WTC11 (cell line): ENCODE results near the gene CTNNA1. TPM values are rescaled to one million over a fixed set of nuclear protein-coding genes. Genes with fewer than 3 reads are reported as not detected.

Experiments
- ATAC-seq: fragments of 200-7000 bp; cut with Tn5 transposase; 2 replicates; pipeline ENCODE4 v1.10.0; 2021; ENCODE audit warnings: mild to moderate bottlenecking, moderate library complexity
- CTCF ChIA-PET: fragments of 300-600 bp; sonication (Branson Sonifier 250); formaldehyde crosslinking; loops from one replicate; lab custom pipeline; 2021; ENCODE audit warnings: antibody characterized with exemption; lab: Charles Lee
- POLR2A ChIA-PET: fragments of 350-600 bp; sonication (Branson Sonifier 250); formaldehyde crosslinking; loops from one replicate; lab custom pipeline; 2021; ENCODE audit warnings: antibody characterized with exemption; lab: Charles Lee
- DNase-seq: peaks from one replicate; pipeline ENCODE4 v3.0.0; 2021; ENCODE audit warnings: low spot score
- H3K27ac Mint-ChIP-seq: 2 replicates; pipeline ENCODE4 v1.8.0; 2021; ENCODE audit warnings: mixed read lengths
- H3K27me3 Mint-ChIP-seq: 2 replicates; pipeline ENCODE4 v1.8.0; 2021; ENCODE audit warnings: low read depth, mild to moderate bottlenecking, moderate library complexity, mixed read lengths
- H3K36me3 Mint-ChIP-seq: 2 replicates; pipeline ENCODE4 v1.8.0; 2021; ENCODE audit warnings: mixed read lengths
- H3K4me1 Mint-ChIP-seq: 2 replicates; pipeline ENCODE4 v1.8.0; 2022; ENCODE audit warnings: mixed read lengths
- H3K4me3 Mint-ChIP-seq: 2 replicates; pipeline ENCODE4 v1.8.0; 2021; ENCODE audit warnings: mild to moderate bottlenecking, moderate library complexity, mixed read lengths
- H3K9me3 Mint-ChIP-seq: 2 replicates; pipeline ENCODE4 v1.8.0; 2021; ENCODE audit warnings: mixed read lengths
- CDX4 ChIP-seq: fragments of 250-450 bp; sonication (Bioruptor Pico); IDR thresholded peaks from 2 replicates; pipeline ENCODE4 v1.9.0; 2021; ENCODE audit warnings: moderate library complexity, mild to moderate bottlenecking, inconsistent platforms, borderline replicate concordance
- CREB1 ChIP-seq: sonication (generic); formaldehyde crosslinking; IDR thresholded peaks from 2 replicates; pipeline ENCODE4 v1.8.0; 2023; ENCODE audit warnings: mild to moderate bottlenecking, missing genetic modification reagents
- KAT7 ChIP-seq: sonication (generic); formaldehyde crosslinking; IDR thresholded peaks from 2 replicates; pipeline ENCODE4 v1.8.1; 2023; ENCODE audit warnings: missing genetic modification reagents, mild to moderate bottlenecking, borderline replicate concordance
- MXD4 ChIP-seq: fragments of 250-450 bp; sonication (Bioruptor Pico); IDR thresholded peaks from 2 replicates; pipeline ENCODE4 v1.8.0; 2021; ENCODE audit warnings: mild to moderate bottlenecking, moderate library complexity, borderline replicate concordance
- NR2C2 ChIP-seq: sonication (generic); formaldehyde crosslinking; IDR thresholded peaks from 2 replicates; pipeline ENCODE4 v1.8.0; 2022; ENCODE audit warnings: mild to moderate bottlenecking, missing genetic modification reagents
- OVOL2 ChIP-seq: fragments of 250-450 bp; sonication (Bioruptor Pico); IDR thresholded peaks from 2 replicates; pipeline ENCODE4 v1.9.0; 2021; ENCODE audit warnings: mild to moderate bottlenecking, borderline replicate concordance
- RELA ChIP-seq: sonication (generic); formaldehyde crosslinking; IDR thresholded peaks from 2 replicates; pipeline ENCODE4 v1.8.1; 2022; ENCODE audit warnings: missing genetic modification reagents, mild to moderate bottlenecking, borderline replicate concordance
- RORB ChIP-seq: fragments of 250-450 bp; sonication (Bioruptor Pico); IDR thresholded peaks from 2 replicates; pipeline ENCODE4 v1.9.0; 2021; ENCODE audit warnings: mild to moderate bottlenecking
- SMAD4 ChIP-seq: sonication (generic); formaldehyde crosslinking; IDR thresholded peaks from 2 replicates; pipeline ENCODE4 v1.8.0; 2022; ENCODE audit warnings: mild to moderate bottlenecking, missing genetic modification reagents
- SOX15 ChIP-seq: fragments of 250-450 bp; sonication (Bioruptor Pico); IDR thresholded peaks from 2 replicates; pipeline ENCODE4 v1.9.0; 2021; ENCODE audit warnings: mild to moderate bottlenecking
- TEAD1 ChIP-seq: sonication (generic); formaldehyde crosslinking; IDR thresholded peaks from 2 replicates; pipeline ENCODE4 v1.8.0; 2022; ENCODE audit warnings: mild to moderate bottlenecking, missing genetic modification reagents
- TEAD4 ChIP-seq: sonication (generic); formaldehyde crosslinking; IDR thresholded peaks from 2 replicates; pipeline ENCODE4 v1.8.0; 2022; ENCODE audit warnings: mild to moderate bottlenecking, missing genetic modification reagents
- USF1 ChIP-seq: sonication (generic); formaldehyde crosslinking; IDR thresholded peaks from 2 replicates; pipeline ENCODE4 v1.8.0; 2022; ENCODE audit warnings: mild to moderate bottlenecking, missing genetic modification reagents
- ZBTB43 ChIP-seq: sonication (generic); formaldehyde crosslinking; IDR thresholded peaks from 2 replicates; pipeline ENCODE4 v1.8.1; 2023; ENCODE audit warnings: mild to moderate bottlenecking, missing genetic modification reagents
- ZNF121 ChIP-seq: sonication (generic); formaldehyde crosslinking; IDR thresholded peaks from 2 replicates; pipeline ENCODE4 v1.8.0; 2023; ENCODE audit warnings: missing genetic modification reagents
- ZNF263 ChIP-seq: sonication (generic); formaldehyde crosslinking; IDR thresholded peaks from 2 replicates; pipeline ENCODE4 v1.8.1; 2022; ENCODE audit warnings: low read depth, mild to moderate bottlenecking, moderate library complexity, missing genetic modification reagents
- ZNF416 ChIP-seq: fragments of 250-450 bp; sonication (Bioruptor Pico); IDR thresholded peaks from 2 replicates; pipeline ENCODE4 v1.9.0; 2021; ENCODE audit warnings: mild to moderate bottlenecking, inconsistent platforms
- ZNF671 ChIP-seq: fragments of 250-450 bp; sonication (Bioruptor Pico); IDR thresholded peaks from 2 replicates; pipeline ENCODE4 v1.8.0; 2021; ENCODE audit warnings: mild to moderate bottlenecking
- total RNA-seq: library from RNA; stranded (reverse); gene quantifications from 3 replicates; pipeline ENCODE4 v1.2.3, GENCODE V29; 2021
- TF ChIP-seq, protein P1 (sequence below): fragments of 250-450 bp; sonication (Bioruptor Pico); IDR thresholded peaks from 2 replicates; pipeline ENCODE4 v2.1.2; 2022; ENCODE audit warnings: mild to moderate bottlenecking, moderate library complexity
- TF ChIP-seq, protein P2 (sequence below): sonication (generic); formaldehyde crosslinking; IDR thresholded peaks from 2 replicates; pipeline ENCODE4 v1.8.1; 2023; ENCODE audit warnings: mild to moderate bottlenecking, moderate library complexity, missing genetic modification reagents
- TF ChIP-seq, protein P3 (sequence below): sonication (generic); formaldehyde crosslinking; conservative IDR thresholded peaks from 2 replicates; pipeline ENCODE4 v1.8.1; 2022; ENCODE audit warnings: mild to moderate bottlenecking, missing genetic modification reagents

CTNNA1 gene
- total RNA-seq, 1 experiment from 2014 or later, result 309 TPM

DNA sequence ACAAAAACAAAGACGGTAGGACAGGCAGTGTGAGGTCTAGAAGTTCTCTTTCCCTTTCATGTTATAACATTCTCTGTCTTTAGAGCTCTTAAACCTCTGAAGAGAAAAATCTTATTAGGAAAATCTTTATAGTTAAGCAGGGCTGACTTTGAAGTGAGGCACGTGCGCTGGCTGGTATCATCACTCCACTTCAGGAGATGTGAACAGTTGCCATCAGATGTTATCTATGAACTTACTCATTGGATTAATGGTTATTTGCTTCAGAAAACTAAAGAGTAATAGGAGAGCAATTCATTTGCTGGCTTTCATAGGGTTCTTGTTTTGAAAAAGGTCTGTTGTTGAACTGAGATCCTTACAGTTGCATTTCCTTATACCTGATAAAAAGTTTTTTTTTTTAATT is 96.2 kb downstream of the CTNNA1 start:
- no peak overlapping the region for H3K4me3 Mint-ChIP-seq
- POLR2A ChIA-PET, result no interaction called here
- peaks cover 67% of the 10 kb centered on the region for H3K4me1 Mint-ChIP-seq
- no peaks in the 10 kb centered on the region for H3K27me3 Mint-ChIP-seq
- TF ChIP-seq ZBTB43 (CRISPR knock-in tag), result no peak
- TF ChIP-seq KAT7, result no peak
- no peak for TF ChIP-seq ZNF121 (CRISPR knock-in tag)
- no peak for TF ChIP-seq SMAD4 (CRISPR knock-in tag)
- no peak for TF ChIP-seq OVOL2 (CRISPR knock-in tag)
- TF ChIP-seq CDX4 (CRISPR knock-in tag), result no peak
- no peak for TF ChIP-seq ZNF263 (CRISPR knock-in tag)
- no peak for TF ChIP-seq RORB (CRISPR knock-in tag)
- TF ChIP-seq ZNF416, result no peak
- TF ChIP-seq, all 79 proteins: peak for 0
- CTCF ChIA-PET, result no interaction called here
- no peaks in the 10 kb centered on the region for H3K36me3 Mint-ChIP-seq
- H3K27ac Mint-ChIP-seq, result 0 out of 2 replicates have a peak overlapping the region, but pooled peaks have one; percentile 28
- no peaks in the 10 kb centered on the region for H3K9me3 Mint-ChIP-seq
- no peak for ATAC-seq
- no peak for DNase-seq

GRCh38 chr5:138849882-138850281 is 96.7 kb downstream of the CTNNA1 start:
- no peaks in the 10 kb centered on the region for H3K36me3 Mint-ChIP-seq
- H3K9me3 Mint-ChIP-seq, result no peaks in the 10 kb centered on the region
- H3K4me1 Mint-ChIP-seq, result peaks cover 67% of the 10 kb centered on the region
- no peak overlapping the region for H3K27ac Mint-ChIP-seq
- CTCF ChIA-PET, result no interaction called here
- POLR2A ChIA-PET, result no interaction called here
- no peak for TF ChIP-seq ZNF263 (CRISPR knock-in tag)
- no peak for TF ChIP-seq TEAD4 (CRISPR knock-in tag)
- no peak for TF ChIP-seq CREB1 (CRISPR knock-in tag)
- TF ChIP-seq, protein P1, sequence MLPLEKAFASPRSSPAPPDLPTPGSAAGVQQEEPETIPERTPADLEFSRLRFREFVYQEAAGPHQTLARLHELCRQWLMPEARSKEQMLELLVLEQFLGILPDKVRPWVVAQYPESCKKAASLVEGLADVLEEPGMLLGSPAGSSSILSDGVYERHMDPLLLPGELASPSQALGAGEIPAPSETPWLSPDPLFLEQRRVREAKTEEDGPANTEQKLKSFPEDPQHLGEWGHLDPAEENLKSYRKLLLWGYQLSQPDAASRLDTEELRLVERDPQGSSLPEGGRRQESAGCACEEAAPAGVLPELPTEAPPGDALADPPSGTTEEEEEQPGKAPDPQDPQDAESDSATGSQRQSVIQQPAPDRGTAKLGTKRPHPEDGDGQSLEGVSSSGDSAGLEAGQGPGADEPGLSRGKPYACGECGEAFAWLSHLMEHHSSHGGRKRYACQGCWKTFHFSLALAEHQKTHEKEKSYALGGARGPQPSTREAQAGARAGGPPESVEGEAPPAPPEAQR (CRISPR knock-in tag), result no peak
- TF ChIP-seq RELA (CRISPR knock-in tag), result no peak
- no peak for TF ChIP-seq NR2C2 (CRISPR knock-in tag)
- TF ChIP-seq, protein P2, sequence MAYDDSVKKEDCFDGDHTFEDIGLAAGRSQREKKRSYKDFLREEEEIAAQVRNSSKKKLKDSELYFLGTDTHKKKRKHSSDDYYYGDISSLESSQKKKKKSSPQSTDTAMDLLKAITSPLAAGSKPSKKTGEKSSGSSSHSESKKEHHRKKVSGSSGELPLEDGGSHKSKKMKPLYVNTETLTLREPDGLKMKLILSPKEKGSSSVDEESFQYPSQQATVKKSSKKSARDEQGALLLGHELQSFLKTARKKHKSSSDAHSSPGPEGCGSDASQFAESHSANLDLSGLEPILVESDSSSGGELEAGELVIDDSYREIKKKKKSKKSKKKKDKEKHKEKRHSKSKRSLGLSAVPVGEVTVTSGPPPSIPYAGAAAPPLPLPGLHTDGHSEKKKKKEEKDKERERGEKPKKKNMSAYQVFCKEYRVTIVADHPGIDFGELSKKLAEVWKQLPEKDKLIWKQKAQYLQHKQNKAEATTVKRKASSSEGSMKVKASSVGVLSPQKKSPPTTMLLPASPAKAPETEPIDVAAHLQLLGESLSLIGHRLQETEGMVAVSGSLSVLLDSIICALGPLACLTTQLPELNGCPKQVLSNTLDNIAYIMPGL, result no peak
- no peak for TF ChIP-seq SOX15
- no peak for TF ChIP-seq MXD4 (CRISPR knock-in tag)
- no peak for TF ChIP-seq TEAD1
- no peak for TF ChIP-seq USF1 (CRISPR knock-in tag)
- no peak for TF ChIP-seq ZNF416
- TF ChIP-seq, protein P3, sequence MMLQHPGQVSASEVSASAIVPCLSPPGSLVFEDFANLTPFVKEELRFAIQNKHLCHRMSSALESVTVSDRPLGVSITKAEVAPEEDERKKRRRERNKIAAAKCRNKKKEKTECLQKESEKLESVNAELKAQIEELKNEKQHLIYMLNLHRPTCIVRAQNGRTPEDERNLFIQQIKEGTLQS (CRISPR knock-in tag), result no peak
- TF ChIP-seq ZNF671 (CRISPR knock-in tag), result no peak
- no peak for ATAC-seq
- H3K4me3 Mint-ChIP-seq, result no peak overlapping the region
- H3K27me3 Mint-ChIP-seq, result no peaks in the 10 kb centered on the region
- no peak for DNase-seq
